GM12872 (cell line): ENCODE measurements around the gene ERC2.

Experiments
- CTCF ChIP-seq: IDR thresholded peaks from 3 replicates; pipeline ENCODE4 v1.5.1; 2011; ENCODE audit warnings: low read depth, mild to moderate bottlenecking, low read length, moderate library complexity; ENCODE audit not compliant: insufficient read depth

ERC2 gene

DNA sequence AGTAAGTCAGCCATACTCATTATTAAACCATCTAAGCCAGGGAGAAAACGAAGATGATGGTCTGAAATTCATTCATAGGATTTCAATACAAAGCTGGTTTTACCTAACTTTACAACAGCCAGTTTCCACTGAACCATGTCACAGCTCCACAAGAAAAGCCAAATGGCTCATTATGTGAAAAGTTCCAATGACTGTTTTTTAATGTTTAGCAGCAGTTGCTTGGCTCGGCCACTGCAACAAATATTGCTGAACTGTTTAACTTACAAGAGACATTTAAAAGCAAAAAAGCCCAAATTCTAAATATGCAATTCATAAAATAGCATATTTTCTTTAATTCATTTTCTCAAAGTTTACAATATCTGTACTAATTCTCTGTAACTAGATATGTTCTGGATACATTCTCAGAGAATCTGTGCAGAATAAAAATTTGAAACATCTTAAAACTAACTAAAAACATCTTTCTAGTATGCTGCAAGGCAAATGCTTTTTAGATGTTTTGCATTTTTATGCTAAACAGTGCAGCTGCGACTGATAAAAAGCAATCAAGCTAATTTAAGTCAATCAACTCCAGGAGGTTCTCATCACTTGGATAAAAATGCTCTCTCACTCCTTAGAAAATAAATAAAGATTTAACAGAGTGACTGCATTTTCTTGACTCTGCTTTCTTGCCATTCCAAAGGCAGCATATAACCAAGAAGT is 356.5 kb downstream of the ERC2 start:
- no peak for TF ChIP-seq CTCF

GRCh38 chr3:56110886-56111285 is 357.4 kb downstream of the ERC2 start:
- no peak for TF ChIP-seq CTCF

DNA sequence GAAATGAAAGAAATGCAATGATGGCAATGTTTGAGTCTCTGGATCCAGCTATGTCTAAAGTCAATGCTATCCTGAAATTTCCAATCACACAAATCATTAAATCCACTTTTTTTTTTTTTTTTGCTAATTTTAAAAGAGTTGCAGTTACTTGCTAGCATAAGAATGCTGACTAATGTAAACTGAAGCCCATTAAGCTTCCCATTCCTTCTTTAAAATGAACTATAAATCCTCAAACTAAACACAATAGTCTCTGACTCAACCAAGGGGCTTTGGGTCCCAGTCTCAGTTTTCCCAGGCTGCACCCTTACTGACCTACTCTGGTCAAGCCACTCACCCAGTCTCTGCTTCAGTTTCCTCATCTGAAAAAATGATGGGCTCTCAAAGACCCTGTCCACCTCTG is 361.1 kb downstream of the ERC2 start:
- TF ChIP-seq CTCF, result no peak

DNA sequence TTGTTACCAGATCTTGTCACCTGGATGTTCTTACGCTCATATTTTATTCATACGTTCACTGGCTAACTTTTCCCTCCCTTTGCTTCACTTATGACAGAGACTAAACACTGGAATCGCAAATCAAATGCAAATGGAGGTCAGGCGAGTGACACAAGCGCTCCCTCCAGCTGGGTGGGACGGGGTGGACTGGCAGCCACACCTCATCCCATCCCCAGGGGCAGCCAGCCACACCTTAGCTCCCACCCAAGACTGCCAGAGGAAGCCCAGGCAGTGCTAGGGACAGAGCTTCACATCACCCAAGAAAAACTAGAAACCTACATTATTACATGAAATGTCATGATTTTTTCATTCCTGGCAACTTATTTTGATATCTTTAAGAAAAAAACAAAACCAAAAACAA is 366.2 kb downstream of the ERC2 start:
- TF ChIP-seq CTCF, result no peak

DNA sequence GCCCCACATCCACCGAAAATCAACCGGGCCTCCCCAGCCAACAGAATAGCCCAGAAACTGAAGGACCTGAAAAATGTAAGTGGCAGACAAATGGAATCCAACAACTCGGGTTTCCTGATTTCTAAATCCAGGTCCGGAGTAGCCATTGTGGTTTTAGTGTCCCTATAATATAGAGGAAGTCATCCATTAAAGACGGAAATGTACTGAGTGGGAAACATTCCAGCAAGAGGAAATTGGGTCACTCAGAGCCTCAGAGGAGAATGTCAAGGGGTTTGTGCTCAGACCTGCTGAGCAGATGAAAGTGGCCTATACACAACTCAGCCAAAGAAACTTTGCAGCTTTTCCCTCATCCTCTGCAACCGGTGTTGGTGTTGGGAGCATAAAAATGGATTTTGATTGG is 366.7 kb downstream of the ERC2 start:
- TF ChIP-seq CTCF, result no peak

GRCh38 chr3:56096999-56097398 is 371.3 kb downstream of the ERC2 start:
- TF ChIP-seq CTCF, result no peak

DNA sequence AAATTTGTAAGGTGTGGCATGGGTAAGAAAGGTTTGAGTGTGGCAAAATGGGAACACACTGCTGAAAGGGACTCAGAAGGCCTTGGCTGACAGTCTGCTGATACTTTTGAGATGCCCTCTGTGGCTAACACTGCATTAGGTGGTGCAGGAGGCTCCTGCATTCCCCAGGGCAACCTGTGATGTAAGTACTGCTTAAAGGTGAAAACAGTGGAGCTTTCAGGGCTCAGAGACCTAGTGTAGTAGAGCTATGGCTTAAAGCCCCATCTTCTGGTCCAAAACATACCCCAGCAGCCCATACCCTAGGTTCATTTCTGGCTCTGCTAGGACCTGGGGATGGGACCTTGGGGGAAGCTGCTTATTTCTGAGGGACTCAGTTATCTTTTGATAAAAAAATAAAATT is 374.1 kb downstream of the ERC2 start:
- no peak for TF ChIP-seq CTCF
